ENCODE measurements around the gene ARHGAP19. TPM values are rescaled to one million over a fixed set of nuclear protein-coding genes. Genes with fewer than 3 reads are reported as not detected.

The ARHGAP19 gene
- total and polyA plus RNA-seq, 9 of the 15 experiments (the other 6 are each of a cell fraction or from before 2014, with no cell fraction given): 14.8 to 49.5 (median 26.8) TPM

- peak; percentile 61 to 71 for TF ChIP-seq RAD21 (CRISPR knock-in tag; conservative IDR thresholded peaks at IDR 0.05 in 1 of 2, IDR thresholded peaks at IDR 0.05 in 1 of 2)
- no peak for TF ChIP-seq CBFA2T2 (conservative IDR thresholded peaks at IDR 0.05)
- no peak for TF ChIP-seq MCM5 (IDR thresholded peaks at IDR 0.05; ENCODE audit: low read depth)
- TF ChIP-seq ZNF699 (CRISPR knock-in tag; IDR thresholded peaks at IDR 0.05; ENCODE audit: insufficient replicate concordance): no peak
- no peak for TF ChIP-seq ETV6 (IDR thresholded peaks at IDR 0.05; ENCODE audit: borderline replicate concordance in 1 of 2, low read depth in 2 of 2, low read length in 1 of 2)
- no peak for TF ChIP-seq ETV6 (CRISPR knock-in tag; IDR thresholded peaks at IDR 0.05; ENCODE audit: borderline replicate concordance)
- TF ChIP-seq CTCF (IDR thresholded peaks at IDR 0.05 in 2 of 3, conservative IDR thresholded peaks at IDR 0.05 in 1 of 3; ENCODE audit: insufficient read depth in 2 of 3, low read depth in 1 of 3, low read length in 3 of 3): peak; percentile 22 to 72 (median 39); a peak in 3 of 6 replicates
- TF ChIP-seq ZNF717 (CRISPR knock-in tag; IDR thresholded peaks at IDR 0.05): no peak
- TF ChIP-seq TFE3 (CRISPR knock-in tag; IDR thresholded peaks at IDR 0.05): no peak
- no peak for TF ChIP-seq ZNF740 (CRISPR knock-in tag; IDR thresholded peaks at IDR 0.05)
- TF ChIP-seq ZNF740 (tag; IDR thresholded peaks at IDR 0.05): no peak
- no peak for TF ChIP-seq POLR2H (tag; IDR thresholded peaks at IDR 0.05; ENCODE audit: low read depth)
- TF ChIP-seq CCAR2 (IDR thresholded peaks at IDR 0.05; ENCODE audit: low read depth, low read length): no peak
- TF ChIP-seq ZNF431 (CRISPR knock-in tag; IDR thresholded peaks at IDR 0.05): no peak
- no peak for TF ChIP-seq IRF1 (CRISPR knock-in tag; IDR thresholded peaks at IDR 0.05; ENCODE audit: borderline replicate concordance)
- no peak for TF ChIP-seq ZBTB17 (CRISPR knock-in tag; IDR thresholded peaks at IDR 0.05)
- TF ChIP-seq TAF15 (IDR thresholded peaks at IDR 0.05; ENCODE audit: low read depth, low read length): no peak
- TF ChIP-seq TRIM25 (IDR thresholded peaks at IDR 0.05; ENCODE audit: borderline replicate concordance): no peak
- TF ChIP-seq ZNF57 (CRISPR knock-in tag; IDR thresholded peaks at IDR 0.05): no peak
- TF ChIP-seq SMARCB1 (IDR thresholded peaks at IDR 0.05; ENCODE audit: insufficient read length, low read depth): no peak
- TF ChIP-seq SOX6 (IDR thresholded peaks at IDR 0.05): no peak
- no peak for TF ChIP-seq TGIF2 (CRISPR knock-in tag; IDR thresholded peaks at IDR 0.05)
- no peak for TF ChIP-seq ZNF707 (CRISPR knock-in tag; conservative IDR thresholded peaks at IDR 0.05)
Measured at GRCh38 chr10:97278491-97278989, 13.9 kb downstream of the ARHGAP19 start (continued).

Data from K562 (cell line).